Suprapubic skin (tissue), 4 donors: ENCODE results near the gene NCAPH2.

ENCODE experiments used
- CTCF ChIP-seq, 2 donors: fragments of 200-600 bp in 1 of 2; fragments of 450-650 bp in 1 of 2; sonication (generic) in 1 of 2; IDR thresholded peaks; one replicate each; pipeline ENCODE4 v1.5.1; 2016 to 2019; ENCODE audit warnings: antibody characterized with exemption in 2 of 2, mild to moderate bottlenecking in 1 of 2, moderate library complexity in 1 of 2
- POLR2A ChIP-seq, 2 donors: fragments of 450-650 bp; IDR thresholded peaks; one replicate each; pipeline ENCODE4 v1.6.1; 2017; ENCODE audit warnings: antibody characterized with exemption in 2 of 2, mild to moderate bottlenecking in 2 of 2, moderate library complexity in 2 of 2
- POLR2AphosphoS5 ChIP-seq, 3 donors: sonication (generic); formaldehyde crosslinking; IDR thresholded peaks; one replicate each; pipeline ENCODE4 v1.6.1; 2017; ENCODE audit warnings: antibody characterized with exemption in 3 of 3

GRCh38 chr22:50528682-50529415 lies 20.8 kb downstream of the NCAPH2 start:
- TF ChIP-seq POLR2A (IDR thresholded peaks at IDR 0.05): no peak
- no peak for TF ChIP-seq CTCF (IDR thresholded peaks at IDR 0.05)
- TF ChIP-seq POLR2AphosphoS5 (IDR thresholded peaks at IDR 0.05): no peak
